ENCODE data around the gene CSRNP2. TPM values are rescaled to one million over a fixed set of nuclear protein-coding genes. Genes with fewer than 3 reads are reported as not detected.

CSRNP2 gene
- total and polyA plus RNA-seq, 2 of the 8 experiments (the other 6 are each of a cell fraction or from before 2014, with no cell fraction given): 13.7 to 34.0 TPM

GRCh38 chr12:51103977-51104376 lies 20.6 kb upstream of the CSRNP2 start (continued):
- no peak for TF ChIP-seq KDM1A (IDR thresholded peaks at IDR 0.05; ENCODE audit: borderline replicate concordance, low read length)
- TF ChIP-seq EZH2 (IDR thresholded peaks at IDR 0.05; ENCODE audit: low read depth, low read length, severe bottlenecking): no peak
- no peak for TF ChIP-seq GABPA (IDR thresholded peaks at IDR 0.05; ENCODE audit: borderline replicate concordance, insufficient read depth, low read length)
- no peak for TF ChIP-seq TAF1 (IDR thresholded peaks at IDR 0.05; ENCODE audit: low read depth, low read length)
- no peak for TF ChIP-seq SAP30 (IDR thresholded peaks at IDR 0.05; ENCODE audit: insufficient read depth, insufficient replicate concordance, low read length)
- TF ChIP-seq BCL11A (IDR thresholded peaks at IDR 0.05; ENCODE audit: low read depth in 2 of 2, low read length in 2 of 2): no peak
- TF ChIP-seq TAF7 (optimal IDR thresholded peaks at IDR 0.05; ENCODE audit: borderline replicate concordance, low read depth, low read length): no peak
